Activated CD4-positive, CD25-positive, alpha-beta regulatory T cell (primary cell): Measurements from ENCODE around the gene IGLL1.
"Not testable (repeated sequence)": the region's sequence is repeated elsewhere in the genome, so short reads cannot be mapped to it uniquely, and the experiment has no call there.

ENCODE experiments used
- DNase-seq, 4 experiments: peaks; one replicate each; lab custom pipeline; 2025; lab: John Stamatoyannopoulos, UW

Gene IGLL1

GRCh38 chr22:23591201-23591791, 11.2 kb upstream of the IGLL1 start:
- DNase-seq, result peak; percentile 10 to 22 (median 21)

DNA sequence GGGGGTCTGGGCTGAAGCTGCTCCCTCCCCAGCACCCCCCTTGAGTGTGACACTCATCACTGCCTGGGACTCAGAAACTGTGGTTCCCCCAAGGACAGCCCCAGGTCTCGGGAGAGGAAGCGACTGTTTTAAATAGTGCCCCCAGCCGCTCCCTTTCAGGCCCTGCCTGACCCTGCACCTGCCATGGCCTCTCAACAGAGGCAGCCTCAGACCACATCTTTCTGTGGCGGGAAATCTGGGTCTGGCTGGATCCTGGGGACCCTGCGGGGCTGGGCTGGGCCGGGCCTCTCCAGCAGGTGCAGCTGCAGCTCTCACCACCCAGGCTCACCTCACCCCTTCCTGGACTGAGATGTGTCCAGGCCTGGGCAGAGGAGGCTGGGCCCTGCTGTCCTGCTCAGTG, 3.7 kb upstream of the IGLL1 start:
- DNase-seq, result no peak

GRCh38 chr22:23583153-23583552, 3.1 kb upstream of the IGLL1 start:
- no peak for DNase-seq

GRCh38 chr22:23581260-23581650, 1.2 kb upstream of the IGLL1 start:
- DNase-seq, result no peak

- DNase-seq, result no peak
These were observed 628 bp upstream of the IGLL1 start for GRCh38 chr22:23580576-23581259.

DNA sequence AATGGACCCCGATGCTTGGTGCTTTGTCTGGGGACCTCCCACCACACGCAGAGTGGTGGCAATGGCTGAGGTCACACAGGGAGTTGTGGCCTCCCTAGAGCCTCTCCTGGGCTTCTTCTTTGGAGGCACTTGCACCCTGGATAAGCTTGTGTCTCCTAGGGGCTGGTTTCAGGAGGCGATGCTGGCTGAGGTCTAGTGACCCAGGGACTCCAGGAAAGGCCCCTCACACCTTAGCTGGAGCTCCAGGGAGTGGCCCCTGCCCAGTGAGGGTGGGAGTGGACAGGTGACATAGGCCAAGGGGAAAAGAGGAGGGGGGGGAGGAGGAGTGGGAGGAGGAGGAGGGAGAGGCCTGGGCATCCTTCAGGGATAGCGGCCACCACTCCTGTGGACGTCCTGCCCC, 810 bp downstream of the IGLL1 start:
- no peak for DNase-seq

DNA sequence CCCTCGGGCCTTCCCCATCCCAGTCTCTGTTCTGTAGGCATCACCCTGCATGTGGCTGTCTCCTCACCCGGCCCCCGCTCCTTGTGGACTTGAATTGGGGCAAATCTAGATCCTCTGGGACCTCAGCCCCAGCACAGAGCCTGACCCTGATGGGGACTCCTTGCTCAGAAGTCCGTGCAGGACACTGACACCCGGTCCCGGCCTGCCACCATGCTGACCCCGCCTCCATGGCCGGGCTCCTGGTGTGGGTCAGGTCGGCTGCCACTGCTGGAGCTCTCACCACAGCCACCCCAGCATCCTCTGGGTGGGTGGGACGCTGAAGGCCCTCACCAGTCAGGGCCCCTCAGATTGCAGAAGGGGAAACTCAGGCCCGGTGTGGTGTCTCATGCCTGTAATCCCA, 1.8 kb downstream of the IGLL1 start:
- DNase-seq, result no peak

DNA sequence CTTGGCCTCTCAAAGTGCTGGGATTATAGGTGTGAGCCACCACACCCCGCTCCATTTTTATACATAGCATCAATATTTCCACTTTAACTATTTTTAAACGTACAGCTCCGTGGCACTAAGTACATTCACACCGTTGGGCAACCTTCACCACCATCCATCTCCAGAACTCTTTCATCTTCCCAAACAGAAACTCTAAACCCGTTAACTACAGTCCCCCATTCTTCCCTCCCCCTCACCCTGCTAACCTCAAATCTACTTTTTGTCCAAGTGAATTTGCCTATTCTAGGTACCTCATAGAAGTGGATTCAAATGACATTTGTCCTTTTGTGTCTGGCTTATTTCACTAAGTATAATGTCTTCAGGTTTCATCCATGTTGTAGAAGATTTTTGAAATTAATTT, 3.4 kb downstream of the IGLL1 start:
- DNase-seq, result no peak

GRCh38 chr22:23575601-23576000, 4.5 kb downstream of the IGLL1 start:
- no peak for DNase-seq

DNA sequence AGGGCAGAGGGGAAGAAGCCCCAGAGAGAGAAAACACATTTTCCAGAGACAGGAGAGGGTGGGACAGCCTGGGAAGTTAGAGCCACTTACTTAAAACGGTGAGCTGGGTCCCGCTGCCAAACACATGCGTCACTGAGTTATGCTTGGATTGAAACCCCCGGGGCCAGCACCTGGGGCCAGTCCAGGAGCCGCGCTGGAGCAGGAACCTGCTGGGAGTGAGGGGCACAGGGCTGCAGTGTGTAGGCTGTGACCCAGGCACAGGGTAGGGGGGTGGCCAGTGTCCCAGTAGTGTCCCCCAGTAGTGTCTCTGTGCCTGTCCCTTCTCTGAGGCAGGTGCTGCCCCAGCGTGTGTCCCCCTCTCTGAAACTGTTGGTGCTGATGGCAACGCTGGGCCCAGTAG, 5.2 kb downstream of the IGLL1 start:
- no peak for DNase-seq

- DNase-seq, result no peak
These were observed 5.7 kb downstream of the IGLL1 start for GRCh38 chr22:23574371-23574811.

- DNase-seq, result not testable (repeated sequence)
These were observed 6.3 kb downstream of the IGLL1 start for GRCh38 chr22:23573701-23574235.

- DNase-seq, result not testable (repeated sequence)
These were observed 7.0 kb downstream of the IGLL1 start for GRCh38 chr22:23573106-23573505.

- no peak for DNase-seq
These were observed 8.6 kb downstream of the IGLL1 start for GRCh38 chr22:23571486-23571885.

GRCh38 chr22:23570681-23571080, 9.4 kb downstream of the IGLL1 start:
- DNase-seq, result no peak

DNA sequence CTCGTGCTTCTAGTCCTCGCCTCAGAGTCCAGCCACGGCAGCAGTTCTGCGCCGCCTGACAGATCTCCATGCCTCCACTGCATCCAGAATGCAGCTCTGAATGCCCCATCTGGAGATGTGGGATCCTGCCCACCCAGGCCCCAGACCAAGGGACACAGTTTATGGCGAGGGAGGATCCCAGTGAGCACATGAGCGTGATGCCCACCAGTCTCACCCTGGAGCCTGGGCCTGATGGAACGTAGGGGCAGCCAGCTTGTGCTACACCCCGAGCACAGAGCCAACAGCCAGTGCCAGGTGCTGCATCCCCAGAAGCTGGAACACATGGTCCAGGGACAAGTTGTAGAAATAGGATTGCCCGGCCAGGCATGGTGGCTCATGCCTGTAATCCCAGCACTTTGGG, 10.4 kb downstream of the IGLL1 start:
- DNase-seq, result no peak

- no peak for DNase-seq
These were observed 10.8 kb downstream of the IGLL1 start for GRCh38 chr22:23569291-23569690.

DNA sequence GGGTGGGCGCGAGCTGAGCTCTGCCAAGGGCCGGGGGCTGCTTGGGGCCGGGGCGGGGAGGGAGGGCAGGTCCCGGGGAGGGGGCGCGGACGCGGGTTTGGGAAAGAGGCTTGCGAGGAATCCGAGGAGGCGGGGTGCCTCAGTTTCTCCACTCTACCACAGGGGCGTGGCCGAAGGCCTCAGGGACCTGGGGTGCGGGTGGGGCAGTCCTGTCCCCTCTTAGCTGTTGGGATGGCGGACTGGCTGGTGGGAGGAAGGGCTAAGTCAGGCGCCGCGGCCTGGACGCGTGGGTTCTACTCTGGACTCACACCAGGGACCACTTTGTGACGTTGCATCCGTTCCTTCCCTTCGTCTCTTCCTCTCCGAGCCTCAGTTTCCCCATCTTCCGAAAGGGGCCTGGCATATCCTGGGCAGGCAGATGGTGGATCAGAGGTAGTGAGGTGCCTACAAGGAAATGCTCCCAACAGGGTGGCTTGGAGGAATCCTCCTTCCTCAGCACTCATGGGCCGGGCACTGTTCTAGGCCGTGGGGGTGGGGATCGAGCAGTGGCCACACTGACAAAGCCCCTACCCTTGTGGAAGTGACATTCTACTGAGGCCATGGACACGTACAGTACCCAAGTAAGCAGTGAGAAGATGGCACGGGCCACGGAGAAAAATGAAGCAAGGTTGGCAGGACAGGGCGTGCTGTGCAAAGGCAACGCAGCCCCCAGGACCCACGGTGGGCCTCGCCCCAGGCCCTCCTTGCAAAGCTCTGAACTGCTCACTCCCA, 13.2 kb downstream of the IGLL1 start:
- DNase-seq, result no peak

DNA sequence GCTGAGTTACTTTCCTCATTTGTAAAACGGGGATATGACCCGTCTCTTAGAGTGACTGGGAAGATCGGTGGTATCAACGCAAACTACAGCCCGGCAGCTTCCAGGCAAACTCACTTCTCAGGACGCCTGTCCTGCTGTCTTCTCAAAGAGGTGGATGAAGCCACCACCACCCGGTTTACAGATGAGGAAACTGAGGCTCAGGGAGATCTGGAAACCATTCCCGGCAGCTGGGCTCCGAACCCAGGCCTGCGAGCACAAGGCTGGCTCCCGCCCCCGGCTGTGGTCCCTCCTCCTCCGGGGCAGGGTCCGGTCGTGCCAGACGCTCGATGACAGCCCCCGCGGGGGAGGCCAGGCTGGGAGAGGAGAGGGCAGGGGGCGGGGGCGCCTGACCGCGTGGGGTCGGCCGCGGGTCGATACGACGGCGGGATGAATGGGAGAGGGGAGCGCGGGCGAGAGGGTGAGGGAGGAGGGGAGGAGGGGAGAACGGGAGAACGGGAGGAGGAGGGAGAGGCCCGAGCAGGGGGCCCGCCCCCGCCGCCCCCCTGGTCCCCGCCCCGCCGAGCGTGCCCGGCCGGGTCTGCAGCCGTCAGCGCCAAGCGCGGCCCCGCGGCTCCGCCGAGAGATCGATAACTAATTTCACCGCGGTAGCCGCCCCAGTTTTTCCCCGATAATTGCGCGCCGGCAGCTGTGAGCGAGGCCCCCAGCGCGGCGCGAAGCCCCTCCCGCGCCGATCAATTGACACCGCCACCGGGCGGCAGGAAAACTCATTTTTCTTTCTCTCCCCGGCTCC, 14.0 kb downstream of the IGLL1 start:
- no peak for DNase-seq

GRCh38 chr22:23565305-23565914, 14.7 kb downstream of the IGLL1 start:
- DNase-seq, result no peak

- no peak for DNase-seq
These were observed 15.8 kb downstream of the IGLL1 start for GRCh38 chr22:23564276-23564675.

DNA sequence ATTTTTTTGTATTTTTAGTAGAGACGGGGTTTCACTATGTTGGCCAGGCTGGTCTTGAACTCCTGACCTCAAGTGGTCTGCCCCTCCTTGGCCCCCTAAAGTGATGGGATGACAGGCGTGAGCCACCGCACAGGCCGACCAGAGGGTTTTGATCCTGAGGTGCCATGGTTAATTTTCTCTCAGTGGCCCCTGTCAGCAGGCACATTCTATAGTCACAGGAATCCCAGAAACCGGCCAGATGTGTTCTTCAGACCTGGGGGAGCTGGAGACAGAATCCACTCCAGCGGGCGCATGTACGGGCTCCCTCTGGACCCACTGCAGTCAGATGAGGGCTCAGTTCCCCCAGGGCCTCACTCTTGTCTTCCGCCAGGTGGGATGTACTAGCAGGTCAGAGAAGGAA, 17.0 kb downstream of the IGLL1 start:
- no peak for DNase-seq
